Fibroblast of villous mesenchyme (primary cell): ENCODE measurements around the gene AFAP1L1. TPM values are rescaled to one million over a fixed set of nuclear protein-coding genes. Genes with fewer than 3 reads are reported as not detected.

Experiments used
- DNase-seq: peaks from one replicate; pipeline ENCODE4 v3.0.0-alpha.2; 2010; ENCODE audit warnings: low read depth
- H3K4me3 ChIP-seq: 2 replicates; pipeline ENCODE4 v1.5.1; 2011; ENCODE audit warnings: low read depth, mild to moderate bottlenecking, low read length
- CTCF ChIP-seq: IDR thresholded peaks from 2 replicates; pipeline ENCODE4 v1.5.1; 2012; ENCODE audit warnings: low read depth, mild to moderate bottlenecking, low read length; ENCODE audit not compliant: insufficient read depth
- total RNA-seq: library from RNA; depleted of rRNA; stranded (reverse); fragments of >200 nt; gene quantifications from 2 replicates; pipeline ENCODE4 v1.2.3, GENCODE V29; 2012

Gene AFAP1L1
- total RNA-seq, 1 donor, result 10.8 TPM

- TF ChIP-seq CTCF, result no peak
- no peak for DNase-seq
- H3K4me3 ChIP-seq, result no peak overlapping the region
Measured at GRCh38 chr5:149301744-149302380, 30.2 kb downstream of the AFAP1L1 start.

DNA sequence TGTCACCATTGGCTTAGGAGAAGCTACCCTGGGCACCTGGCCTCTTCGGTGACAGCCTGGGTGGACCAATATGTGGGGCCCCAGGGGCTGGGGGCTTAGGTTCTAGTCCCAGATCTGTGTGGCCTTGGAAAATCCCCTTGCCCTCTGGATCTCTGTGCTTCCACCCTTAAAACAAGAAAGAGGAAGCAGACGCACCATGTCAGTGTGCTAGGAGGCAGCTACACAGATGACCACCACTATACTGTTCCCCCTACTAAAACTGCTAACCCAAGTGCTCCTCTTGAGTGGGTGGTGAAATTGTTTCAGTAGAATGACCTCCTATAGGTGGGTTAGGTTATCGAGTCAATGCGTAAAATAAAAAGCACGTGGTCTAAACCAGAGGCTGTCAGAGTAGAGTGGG, 31.0 kb downstream of the AFAP1L1 start:
- no peak overlapping the region for H3K4me3 ChIP-seq
- no peak for DNase-seq
- no peak for TF ChIP-seq CTCF

GRCh38 chr5:149303210-149303609, 31.6 kb downstream of the AFAP1L1 start:
- DNase-seq, result no peak
- no peak for TF ChIP-seq CTCF
- no peak overlapping the region for H3K4me3 ChIP-seq

GRCh38 chr5:149304195-149305078, 32.8 kb downstream of the AFAP1L1 start:
- DNase-seq, result no peak
- H3K4me3 ChIP-seq, result no peak overlapping the region
- TF ChIP-seq CTCF, result no peak

DNA sequence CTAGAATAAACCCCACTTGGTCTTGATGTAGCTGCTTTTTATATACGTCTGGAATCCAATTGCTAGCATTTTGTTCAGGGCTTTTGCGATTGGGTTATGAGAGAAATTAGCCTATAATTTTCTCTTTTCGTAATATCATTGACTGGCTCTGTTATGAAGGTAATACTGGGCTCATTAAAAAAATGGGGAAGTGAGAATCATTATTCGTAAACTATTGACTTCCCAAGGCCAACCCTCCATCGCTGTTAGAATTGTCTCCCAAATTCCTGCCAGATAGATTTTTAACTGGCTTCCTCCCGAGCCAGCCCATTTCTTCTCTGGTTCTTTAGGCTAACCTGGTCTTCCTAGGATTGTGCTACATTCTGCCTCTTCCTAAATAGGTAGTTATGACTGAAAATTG, 37.7 kb downstream of the AFAP1L1 start:
- H3K4me3 ChIP-seq, result no peak overlapping the region
- no peak for TF ChIP-seq CTCF
- no peak for DNase-seq

DNA sequence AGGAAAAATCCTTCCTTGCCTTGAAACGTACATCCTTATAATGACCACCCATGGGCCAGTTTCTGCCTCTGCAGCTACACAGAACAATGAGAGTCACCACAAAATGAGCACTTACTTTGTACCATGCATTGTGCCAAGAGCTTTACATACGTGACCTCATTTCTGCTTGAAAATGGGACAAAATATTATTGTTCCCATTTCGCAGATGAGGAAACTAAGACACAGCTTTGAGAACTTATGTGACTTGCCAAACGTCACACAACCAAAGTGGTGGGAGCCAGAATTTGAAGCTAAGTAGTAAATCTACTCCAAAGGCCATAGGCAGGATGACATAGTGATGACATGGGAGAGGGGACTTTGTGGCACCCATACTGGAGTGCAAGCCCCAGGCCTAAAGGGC, 38.8 kb downstream of the AFAP1L1 start:
- H3K4me3 ChIP-seq, result no peak overlapping the region
- DNase-seq, result no peak
- no peak for TF ChIP-seq CTCF
